ENCODE results near the gene FASTKD3. TPM values are rescaled to one million over a fixed set of nuclear protein-coding genes. Genes with fewer than 3 reads are reported as not detected.
A peak's percentile ranks its signal among the peaks of the same experiment; 100 is the strongest.
"Not testable (repeated sequence)": the region's sequence is repeated elsewhere in the genome, so short reads cannot be mapped to it uniquely, and the experiment has no call there.

The FASTKD3 gene, protein sequence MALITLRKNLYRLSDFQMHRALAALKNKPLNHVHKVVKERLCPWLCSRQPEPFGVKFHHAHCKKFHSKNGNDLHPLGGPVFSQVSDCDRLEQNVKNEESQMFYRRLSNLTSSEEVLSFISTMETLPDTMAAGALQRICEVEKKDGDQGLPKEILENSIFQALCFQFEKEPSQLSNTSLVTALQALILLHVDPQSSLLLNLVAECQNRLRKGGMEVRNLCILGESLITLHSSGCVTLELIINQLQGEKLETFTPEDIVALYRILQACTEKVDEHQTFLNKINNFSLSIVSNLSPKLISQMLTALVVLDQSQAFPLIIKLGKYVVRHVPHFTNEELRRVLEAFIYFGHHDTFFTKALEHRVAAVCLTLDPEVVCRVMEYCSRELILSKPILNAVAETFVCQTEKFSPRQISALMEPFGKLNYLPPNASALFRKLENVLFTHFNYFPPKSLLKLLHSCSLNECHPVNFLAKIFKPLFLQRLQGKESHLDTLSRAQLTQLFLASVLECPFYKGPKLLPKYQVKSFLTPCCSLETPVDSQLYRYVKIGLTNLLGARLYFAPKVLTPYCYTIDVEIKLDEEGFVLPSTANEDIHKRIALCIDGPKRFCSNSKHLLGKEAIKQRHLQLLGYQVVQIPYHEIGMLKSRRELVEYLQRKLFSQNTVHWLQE
- 30.7 and 32.6 TPM in 2 replicates for total RNA-seq (2014; rRNA removed; shearing (Covaris generic))

DNA sequence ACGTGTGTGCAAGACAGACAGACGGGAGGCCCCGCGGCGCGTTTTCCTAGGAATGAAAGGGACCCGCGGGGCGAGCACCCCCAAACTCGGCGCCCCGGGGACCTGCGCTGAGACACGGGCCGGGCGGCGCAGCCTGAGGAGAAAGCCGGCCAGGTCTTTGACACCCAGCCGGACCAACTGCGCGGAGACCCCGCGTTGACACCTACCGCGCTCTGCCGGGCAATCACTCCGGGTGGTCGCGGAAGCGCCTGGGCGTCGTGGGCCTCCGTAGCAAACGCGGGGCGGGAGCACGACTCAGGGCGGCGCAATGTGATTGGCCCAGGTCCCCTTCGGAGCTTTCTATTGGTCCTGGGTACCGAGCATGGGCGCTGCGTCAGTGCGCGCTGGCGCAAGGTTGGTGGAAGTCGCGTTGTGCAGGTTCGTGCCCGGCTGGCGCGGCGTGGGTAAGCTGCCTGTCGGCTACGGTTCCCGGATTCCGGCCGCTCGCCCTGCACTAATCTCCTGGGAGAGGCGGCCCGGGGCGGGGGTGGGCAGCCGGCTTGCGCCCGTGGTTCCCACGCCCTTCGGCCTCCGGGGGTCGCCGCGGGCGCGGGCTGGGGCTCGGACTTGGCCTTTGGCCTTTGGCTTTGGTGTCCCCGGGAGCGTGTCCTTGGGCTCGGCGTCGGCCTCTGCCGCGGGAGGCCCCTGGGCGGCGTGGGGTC, at the start of gene FASTKD3, which contains the start of gene MTRR:
Gene FASTKD3, minus strand, starts transcription at position 259 of the 701 bp plus-strand sequence. CDS start 948 bp downstream, outside the sequence.
Gene MTRR, plus strand, starts transcription at position 376 of the 701 bp plus-strand sequence. CDS start 1,647 bp downstream, outside the sequence.
- peak; percentile 92 for DNase-seq (ENCODE audit: low read depth)

DNA sequence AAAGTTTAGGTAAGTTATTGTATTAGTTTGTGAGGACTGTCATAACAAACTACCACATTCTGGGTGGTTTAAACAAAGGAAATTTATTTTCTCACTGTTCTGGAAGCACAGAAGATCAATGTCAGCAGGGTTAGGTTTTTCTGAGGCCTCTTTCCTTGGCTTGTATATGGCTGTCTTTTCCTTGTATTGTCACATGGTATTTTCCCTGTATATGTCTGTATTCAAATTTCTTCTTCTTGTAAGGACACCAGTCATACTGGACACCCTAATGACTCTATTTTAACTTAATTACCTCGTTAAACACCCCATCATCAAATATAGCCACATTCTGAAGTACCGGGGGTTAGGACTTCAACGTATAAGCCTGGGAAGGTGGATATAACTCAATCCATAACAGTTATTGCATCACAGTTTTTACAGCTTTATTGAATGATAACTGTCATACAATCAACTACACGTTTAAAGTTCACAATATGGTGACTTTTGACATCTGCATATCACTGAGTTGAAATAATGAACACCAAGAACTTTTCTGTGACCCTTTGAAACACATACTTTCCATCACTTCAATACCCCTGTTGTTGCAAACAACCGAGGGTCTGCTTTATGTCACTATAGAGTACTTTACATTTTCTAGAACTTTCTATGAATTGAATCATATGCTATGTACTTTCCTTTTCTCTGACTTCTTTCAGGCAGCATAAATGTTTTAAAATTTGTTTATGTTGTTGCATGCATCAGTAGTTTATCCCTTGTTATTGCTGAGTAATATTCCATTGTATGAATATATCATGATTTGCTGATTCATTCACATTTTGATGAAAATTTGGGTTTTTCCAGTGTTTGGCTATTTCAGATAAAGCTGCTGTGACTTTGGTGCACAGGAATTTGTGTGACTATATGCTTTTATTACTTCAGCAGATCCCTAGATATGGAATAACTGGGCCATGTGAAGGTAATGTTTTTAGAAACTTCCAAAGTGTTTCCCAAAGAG, 48.6 kb upstream of the FASTKD3 start:
- no peak for DNase-seq (ENCODE audit: low read depth)

DNA sequence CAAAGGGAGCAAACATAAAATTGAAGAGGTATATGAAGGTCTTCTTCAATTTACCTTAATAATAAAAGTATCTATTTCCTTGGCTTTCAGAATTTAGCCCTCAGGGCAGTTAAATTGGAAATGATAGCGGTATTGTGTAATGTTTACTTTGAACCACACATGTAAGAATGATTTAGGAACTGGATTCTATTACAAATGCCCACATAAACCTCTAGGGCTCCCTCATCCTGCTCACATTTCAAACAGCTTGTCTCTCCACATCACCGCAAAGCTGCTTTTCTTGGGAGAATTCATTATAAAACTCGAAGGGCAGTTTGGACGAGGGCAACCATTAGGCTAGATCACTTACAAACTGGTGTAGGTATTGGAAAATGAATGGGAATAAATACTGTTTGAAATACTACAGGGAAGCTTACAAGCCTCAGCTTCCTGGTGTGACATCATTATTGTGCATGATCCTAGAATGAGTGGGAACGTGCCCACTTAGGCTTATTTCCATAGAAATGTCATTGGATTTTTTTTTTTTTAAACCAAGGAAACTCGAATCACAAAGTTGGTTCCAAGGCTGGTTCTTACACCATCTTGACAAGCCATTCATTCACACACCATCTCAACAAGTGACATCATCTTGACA, 47.5 kb upstream of the FASTKD3 start:
- DNase-seq (ENCODE audit: low read depth), result peak; percentile 61

DNA sequence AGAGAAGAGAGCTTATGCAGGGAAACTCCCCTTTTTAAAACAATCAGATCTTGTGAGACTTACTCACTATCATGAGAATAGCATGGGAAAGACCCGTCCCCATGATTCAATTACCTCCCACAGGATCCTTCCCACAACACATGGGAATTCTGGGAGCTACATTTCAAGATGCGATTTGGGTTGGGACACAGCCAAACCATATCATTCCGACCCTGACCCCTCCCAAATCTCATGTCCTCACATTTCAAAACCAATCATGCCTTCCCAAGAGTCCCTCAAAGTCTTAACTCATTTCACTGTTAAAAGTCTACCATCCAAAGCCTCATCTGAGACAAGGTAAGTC, 42.6 kb upstream of the FASTKD3 start:
- not testable (repeated sequence) for DNase-seq (ENCODE audit: low read depth)

DNA sequence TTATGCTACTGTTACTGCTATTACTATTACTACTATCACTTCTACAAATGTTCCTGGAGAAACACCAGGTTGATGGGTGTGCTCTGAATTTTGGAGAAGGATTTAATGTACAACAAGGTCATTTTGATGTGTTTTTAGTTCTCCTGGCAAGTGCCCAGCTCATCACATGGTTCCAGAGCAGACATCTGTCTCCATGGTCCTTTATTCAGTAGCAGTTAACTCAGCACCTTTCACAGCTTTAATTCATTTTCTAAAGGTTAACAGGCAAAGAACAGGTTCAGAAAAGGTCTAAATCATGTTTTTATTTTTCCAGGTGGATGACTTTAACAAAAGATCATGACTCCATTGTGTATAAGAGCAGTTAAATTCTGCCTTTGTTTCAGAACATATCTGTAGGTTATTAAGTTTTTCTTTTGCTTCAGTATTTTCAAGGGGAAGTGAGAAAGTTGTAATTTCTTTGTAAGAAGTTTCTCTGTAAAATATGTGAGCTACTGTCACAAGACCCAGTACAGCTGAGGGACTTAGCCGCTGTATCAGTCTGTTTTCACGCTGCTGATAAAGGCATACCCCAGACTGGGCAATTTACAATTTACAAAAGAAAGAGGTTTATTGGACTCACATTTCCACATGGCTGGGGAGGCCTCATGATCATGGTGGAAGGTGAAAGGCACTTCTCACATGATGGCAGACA, 42.1 kb upstream of the FASTKD3 start:
- no peak for DNase-seq (ENCODE audit: low read depth)

DNA sequence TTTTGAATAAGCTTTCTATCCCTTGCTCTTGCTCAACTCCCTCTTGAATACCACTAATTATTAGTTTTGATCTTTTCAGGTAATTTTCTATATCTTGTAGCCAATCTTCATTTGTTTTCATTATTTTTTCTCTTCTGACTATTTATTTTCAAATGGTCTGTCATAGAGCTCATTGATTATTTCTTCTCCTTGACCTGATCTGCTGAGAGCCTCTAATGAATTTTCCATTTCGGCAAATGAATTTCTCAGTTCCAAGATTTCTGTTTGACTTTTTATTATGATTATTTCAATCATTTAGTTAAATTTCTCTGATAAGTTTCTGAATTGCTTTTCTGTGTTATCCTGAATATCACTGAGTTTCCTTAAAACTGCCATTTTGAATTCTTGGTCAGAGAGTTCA, 39.5 kb upstream of the FASTKD3 start:
- no peak for DNase-seq (ENCODE audit: low read depth)

DNA sequence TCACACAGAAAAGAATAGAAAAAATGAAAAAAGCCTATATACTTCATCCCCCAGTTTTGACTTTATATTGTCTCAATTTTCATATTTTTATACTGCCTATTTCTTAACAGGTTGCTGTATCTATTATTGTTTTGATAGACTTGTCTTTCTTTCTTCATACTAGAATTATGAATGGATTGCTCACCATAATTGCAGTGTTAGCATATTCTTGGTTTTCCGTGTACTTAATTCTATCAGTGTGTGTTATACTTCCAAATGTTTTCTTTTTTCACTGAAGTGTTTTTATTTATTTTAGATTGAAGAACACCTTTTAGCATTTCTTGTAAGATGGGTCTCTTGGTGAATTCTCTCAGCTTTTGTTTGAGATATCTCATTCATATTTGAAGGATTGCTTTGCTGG, 38.8 kb upstream of the FASTKD3 start:
- no peak for DNase-seq (ENCODE audit: low read depth)

DNA sequence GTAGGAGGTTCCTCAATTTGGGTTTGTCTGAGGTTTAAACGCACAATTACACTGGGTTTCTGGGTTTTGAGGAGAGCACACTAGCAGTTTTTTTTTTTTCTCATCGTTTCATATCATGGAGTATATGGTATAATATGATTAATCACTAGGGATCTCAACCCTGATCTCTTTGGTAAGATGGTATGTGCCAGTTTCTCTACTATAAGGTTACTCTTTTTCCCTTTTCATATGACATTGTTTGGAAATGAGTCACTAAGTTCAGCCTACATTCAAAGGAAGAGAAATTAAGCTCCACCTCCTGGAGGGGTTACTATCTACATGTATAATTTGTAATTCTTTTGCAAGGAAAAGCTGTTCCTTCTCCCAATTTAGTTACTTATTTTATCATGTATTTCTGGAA, 35.3 kb upstream of the FASTKD3 start:
- peak; percentile 84 for DNase-seq (ENCODE audit: low read depth)

DNA sequence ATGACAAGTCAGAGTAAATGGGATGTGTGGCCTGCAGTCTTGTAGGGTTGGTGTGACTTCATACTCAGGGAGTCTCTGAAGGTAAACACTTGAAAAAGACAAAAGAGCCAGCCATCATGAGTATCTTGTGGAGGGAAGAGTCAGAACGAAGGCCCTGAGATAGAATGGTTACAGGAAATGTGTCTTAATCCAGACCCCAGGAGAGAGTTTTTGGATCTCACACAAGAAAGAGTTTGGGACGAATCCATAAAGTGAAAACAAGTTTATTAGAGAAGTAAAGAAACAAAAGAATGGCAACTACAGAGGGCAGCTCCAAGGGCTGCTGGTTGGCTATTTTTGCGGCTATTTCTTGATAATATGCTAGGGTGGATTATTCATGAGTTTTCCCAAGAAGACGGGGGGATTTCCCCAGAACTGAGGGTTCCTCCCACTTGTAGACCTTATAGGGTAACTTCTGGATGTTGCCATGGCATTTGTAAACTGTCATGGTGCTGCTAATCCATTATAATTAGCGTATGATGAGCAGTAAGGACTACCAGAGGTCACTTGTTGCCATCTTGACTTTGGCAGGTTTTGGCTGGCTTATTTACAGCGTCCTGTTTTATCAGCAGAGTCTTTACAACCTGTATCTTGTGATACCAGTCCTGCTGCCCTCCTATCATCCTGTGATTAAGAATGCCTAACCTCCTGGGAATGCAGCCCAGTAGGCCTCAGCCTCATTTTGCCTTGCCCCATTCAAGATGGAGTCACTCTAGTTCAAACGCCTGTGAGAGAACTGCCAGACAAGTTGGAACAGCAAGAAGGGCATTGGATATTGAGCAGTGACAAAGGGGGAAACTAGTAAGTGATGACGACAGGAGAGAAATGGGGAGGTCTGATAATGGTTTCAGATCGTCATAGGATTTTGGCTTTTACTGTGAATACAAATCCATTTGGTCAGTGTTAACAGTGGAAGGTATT, 34.1 kb upstream of the FASTKD3 start:
- no peak for DNase-seq (ENCODE audit: low read depth)

DNA sequence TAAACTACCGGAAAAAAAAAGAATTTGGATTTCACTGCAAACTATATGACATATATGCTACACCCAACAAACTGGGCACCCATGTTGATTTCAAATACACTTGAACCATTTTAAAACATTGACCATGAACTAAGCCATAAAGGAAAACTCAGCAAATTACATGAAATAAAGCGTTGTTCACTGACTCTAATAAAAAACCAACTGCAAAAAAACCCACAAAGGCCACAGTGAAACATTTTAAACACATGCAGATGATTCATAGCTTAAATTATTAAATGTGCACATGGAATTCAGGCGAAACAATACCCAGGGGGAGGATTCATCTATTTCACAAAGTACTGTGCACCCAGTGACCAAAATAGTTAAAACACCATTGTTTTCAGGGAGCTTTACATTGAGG, 33.4 kb upstream of the FASTKD3 start:
- no peak for DNase-seq (ENCODE audit: low read depth)

DNA sequence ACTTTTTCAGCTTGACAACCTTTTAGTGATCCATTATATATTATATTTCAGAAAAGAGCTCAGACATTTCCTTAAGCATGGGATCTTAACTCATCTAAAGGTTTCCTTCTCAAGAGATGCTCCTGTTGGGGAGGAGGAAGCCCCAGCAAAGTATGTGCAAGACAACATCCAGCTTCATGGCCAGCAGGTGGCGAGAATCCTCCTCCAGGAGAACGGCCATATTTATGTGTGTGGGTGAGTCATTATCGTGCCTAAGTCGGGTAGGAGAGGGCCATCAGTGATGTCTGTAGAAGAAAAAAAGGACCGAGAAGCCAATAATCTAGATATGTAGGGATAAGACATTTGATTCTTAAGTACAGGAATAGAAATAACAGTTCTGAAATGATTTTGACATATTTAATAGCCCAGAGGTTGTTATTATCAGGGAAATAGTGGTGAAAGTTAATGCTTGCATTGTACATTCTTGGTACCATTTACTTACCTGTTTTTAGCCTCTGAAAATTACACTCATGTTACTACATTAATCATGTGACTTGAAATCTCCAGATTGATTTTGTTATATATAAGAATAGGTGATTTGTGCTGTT, 28.3 kb upstream of the FASTKD3 start:
- peak; percentile 33 for DNase-seq (ENCODE audit: low read depth)

DNA sequence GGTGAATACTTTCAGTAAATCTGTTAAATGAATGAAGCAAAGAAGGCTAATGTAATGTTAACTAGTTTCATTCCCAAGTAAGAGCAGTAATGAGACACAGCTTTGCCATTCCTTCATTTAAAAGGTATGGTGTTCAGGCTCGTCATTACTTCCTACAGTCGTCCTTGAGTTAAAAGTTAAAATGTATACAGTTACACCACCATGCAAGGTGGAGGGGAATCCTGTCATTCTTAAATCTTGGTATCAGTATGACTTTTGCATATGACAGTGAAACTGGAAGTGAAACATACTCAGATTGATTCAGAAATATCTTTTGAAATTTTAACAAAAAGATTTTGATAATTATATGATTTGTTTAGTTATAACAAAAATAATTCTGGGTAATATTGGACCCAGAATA, 26.0 kb upstream of the FASTKD3 start:
- DNase-seq (ENCODE audit: low read depth), result no peak

DNA sequence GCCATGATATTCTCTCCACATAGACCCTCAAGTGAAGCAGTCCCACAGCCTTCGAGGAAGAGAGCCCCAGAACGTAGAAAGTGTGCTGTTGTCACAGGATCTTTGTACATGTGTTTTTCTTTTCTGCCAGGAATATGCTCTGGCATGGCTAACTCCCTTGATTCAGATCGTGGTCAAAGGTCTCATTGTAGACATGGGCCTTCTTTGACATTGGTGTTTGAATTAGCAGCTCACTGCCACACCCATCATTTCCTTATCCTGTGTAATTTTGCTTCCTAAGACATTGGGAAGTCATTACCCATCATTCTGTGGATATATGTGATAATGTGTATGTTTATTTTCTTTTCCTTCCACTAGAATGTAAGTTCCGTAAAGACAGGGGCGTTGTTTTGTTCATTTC, 25.6 kb upstream of the FASTKD3 start:
- no peak for DNase-seq (ENCODE audit: low read depth)

DNA sequence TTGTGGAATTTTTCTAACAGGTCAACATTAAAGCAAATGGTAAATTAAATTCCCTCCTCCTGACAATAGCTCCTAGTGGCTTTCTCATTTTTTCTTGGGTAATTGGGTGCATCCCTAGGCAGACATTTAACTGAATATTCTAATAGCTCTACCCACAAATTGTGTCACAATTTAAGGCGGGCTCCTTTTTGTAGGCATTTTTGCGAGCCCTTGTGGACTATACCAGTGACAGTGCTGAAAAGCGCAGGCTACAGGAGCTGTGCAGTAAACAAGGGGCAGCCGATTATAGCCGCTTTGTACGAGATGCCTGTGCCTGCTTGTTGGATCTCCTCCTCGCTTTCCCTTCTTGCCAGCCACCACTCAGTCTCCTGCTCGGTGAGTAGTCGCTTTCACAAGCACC, 20.1 kb upstream of the FASTKD3 start:
- no peak for DNase-seq (ENCODE audit: low read depth)

DNA sequence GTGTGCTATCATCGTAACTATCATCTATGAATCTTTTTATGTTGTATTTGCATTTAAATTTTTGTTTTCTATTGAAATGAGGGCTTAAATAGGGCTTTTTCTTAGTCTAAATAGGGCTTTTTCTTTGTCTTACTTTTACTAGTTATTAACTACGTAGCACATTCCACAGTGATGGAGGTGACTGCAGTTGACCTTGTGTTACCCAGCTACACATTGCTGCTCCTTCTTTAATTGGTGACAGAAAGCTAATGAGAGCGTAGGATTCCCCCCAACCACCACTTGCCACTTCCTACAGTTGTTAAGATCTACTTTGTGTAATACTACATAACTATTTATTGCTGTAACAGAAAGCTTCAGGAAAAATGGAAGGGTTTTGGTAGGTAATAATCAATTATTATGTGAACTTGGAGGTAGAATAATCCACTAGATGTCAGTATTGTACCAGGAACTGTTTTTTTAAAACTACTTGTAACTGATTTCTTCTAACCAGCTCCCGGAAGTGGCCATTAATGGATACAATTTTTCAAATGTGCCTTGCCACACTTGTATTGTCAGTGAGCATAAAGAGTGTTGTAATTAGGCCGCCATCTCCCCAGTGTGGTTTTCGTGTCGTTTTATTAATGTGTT, 18.1 kb upstream of the FASTKD3 start:
- DNase-seq (ENCODE audit: low read depth), result peak; percentile 43

DNA sequence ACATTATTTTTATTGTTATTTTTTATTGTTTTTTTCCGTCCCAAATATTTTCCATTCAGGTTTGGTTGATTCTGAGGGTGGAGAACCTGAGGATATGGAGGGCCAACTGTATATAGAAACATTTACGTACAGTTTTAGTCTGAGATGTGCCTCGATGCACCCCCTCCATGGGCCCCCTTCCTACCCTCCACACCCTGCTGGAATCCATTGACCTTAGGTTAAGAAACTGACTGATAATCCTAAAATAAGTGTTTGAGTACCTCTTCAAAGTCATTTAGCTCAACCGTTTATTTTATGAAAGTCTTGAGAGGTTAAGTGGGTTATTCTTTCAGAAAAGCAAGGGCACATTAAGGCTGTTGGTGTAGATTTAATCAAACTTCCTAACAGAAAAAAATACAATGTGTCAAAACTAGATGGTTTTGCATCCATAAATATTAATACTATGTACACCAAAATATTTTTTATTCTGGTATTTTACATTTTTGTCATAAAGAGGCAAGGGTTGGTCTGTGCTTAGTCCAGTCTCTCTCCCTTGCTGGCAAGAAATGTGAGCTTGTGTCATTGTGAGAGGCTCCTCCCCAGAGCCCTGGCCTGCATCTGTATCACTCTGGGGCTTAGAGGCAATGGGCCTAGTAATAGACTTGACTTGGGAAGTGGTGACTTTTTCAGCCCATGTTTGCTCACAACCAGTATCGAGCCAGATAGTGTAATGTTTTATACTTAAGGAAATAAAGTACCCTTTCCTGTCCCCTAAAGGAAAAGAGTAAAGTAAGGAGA, 15.8 kb upstream of the FASTKD3 start:
- DNase-seq (ENCODE audit: low read depth), result no peak

DNA sequence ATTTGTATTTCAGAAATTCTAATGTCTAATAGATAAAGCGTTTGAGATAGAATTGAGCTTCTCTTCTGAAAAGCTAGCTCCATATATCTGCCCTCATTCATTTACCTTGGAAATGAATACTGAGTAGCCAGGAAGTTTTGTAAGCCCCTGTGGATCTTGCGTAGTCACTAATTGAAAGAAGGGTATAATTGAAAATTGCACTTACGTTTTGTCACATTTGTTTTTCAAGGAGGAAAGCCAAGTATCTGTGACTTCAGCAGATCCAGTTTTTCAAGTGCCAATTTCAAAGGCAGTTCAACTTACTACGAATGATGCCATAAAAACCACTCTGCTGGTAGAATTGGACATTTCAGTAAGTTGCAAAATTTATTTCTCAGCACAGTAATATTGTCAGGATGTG, 14.1 kb upstream of the FASTKD3 start:
- DNase-seq (ENCODE audit: low read depth), result no peak

Data from M059J (cell line).